LHCN-M2 (cell line): ENCODE data around the gene CTLA4. TPM values are rescaled to one million over a fixed set of nuclear protein-coding genes. Genes with fewer than 3 reads are reported as not detected.

ENCODE experiments used
- total RNA-seq: library from RNA; depleted of rRNA; stranded (reverse); fragments of >200 nt; gene quantifications from 2 replicates; pipeline ENCODE4 v1.2.3, GENCODE V29; 2014; rRNA removed

The CTLA4 gene
- total RNA-seq, 1 experiment from 2014 or later: not detected

Other genes starting within 250 kb of the CTLA4 start
- 0.52 and 0.64 TPM in 2 replicates for gene CD28, start 161.1 kb upstream of the CTLA4 start, total RNA-seq
- gene ICOS, start 69.0 kb downstream of the CTLA4 start, total RNA-seq: not detected in 2 replicates